Lower leg skin (tissue), 4 donors: ENCODE measurements around the gene MORC4. TPM values are rescaled to one million over a fixed set of nuclear protein-coding genes. Genes with fewer than 3 reads are reported as not detected.

Experiments used
- DNase-seq, 2 donors: peaks; one replicate each; pipeline ENCODE4 v3.0.0-alpha.2; 2019; ENCODE audit warnings: low spot score in 2 of 2
- H3K4me3 ChIP-seq: fragments of 200-600 bp; sonication (generic); 2 replicates; pipeline ENCODE4 v1.5.1; 2017; ENCODE audit warnings: mild to moderate bottlenecking, low read depth; ENCODE audit not compliant: poor library complexity, severe bottlenecking
- POLR2A ChIP-seq, 2 donors: fragments of 450-650 bp; IDR thresholded peaks; one replicate each; pipeline ENCODE4 v1.6.1; 2016 to 2017; ENCODE audit warnings: antibody characterized with exemption in 2 of 2, mild to moderate bottlenecking in 1 of 2, moderate library complexity in 1 of 2
- WGBS, 2 donors: methylation state at CpG; one replicate each; pipeline ENCODE4 v1.1.5; 2018; 5-methylcytosine and 5-hydroxymethylcytosine counted together
- intact Hi-C: fragments of 100-400 bp; cut with DNase I; formaldehyde crosslinking; loops from one replicate; pipeline ENCODE4 v1.15.0; 2023; ENCODE audit warnings: low total_unique reads
- total RNA-seq, 4 donors: library from RNA; depleted of rRNA; stranded (reverse); fragments of >200 nt; gene quantifications; one replicate each; pipeline ENCODE4 v1.1.0, GENCODE V29; 2016
- TF ChIP-seq, protein P1 (sequence below), 3 donors: fragments of 450-650 bp; IDR thresholded peaks; one replicate each; pipeline ENCODE4 v1.5.1; 2016; ENCODE audit warnings: antibody characterized with exemption in 3 of 3, mild to moderate bottlenecking in 3 of 3, moderate library complexity in 2 of 3

Gene MORC4
- total RNA-seq, 4 donors from 2014 or later: 19.9 to 27.3 (median 23.7) TPM

DNA sequence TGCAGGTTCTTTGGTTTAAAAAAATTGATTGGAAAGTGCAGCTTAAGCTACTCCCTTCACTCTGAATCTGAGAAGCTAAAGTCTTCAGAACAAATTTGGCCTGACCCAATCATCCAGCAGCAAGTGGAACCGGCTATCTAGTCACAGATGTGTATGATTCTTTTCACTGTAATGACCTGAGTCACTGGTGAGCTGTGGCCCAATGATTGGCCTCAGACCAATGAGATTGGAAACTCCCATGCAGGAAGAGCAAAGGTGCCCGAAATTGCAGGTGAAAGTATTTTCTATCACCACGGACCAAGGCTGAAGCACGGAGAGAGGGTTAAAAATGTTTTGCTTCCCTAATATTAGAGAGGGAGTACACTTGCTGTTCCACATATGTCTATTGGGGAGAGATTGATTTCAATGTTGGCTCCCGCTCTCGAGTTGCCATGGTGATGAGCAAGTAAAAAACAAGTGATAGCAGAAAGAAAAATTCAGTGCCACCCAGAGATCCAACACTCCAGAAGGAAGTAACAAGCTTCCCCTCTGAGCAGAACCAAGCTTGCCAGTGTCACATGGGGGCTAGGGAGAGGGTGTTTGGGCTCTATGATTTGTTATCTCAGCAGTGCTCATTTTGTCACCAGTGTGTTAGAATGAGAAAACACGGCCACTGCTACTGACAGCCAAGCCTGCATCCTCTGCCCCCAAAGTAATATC, 108.1 kb downstream of the MORC4 start:
- H3K4me3 ChIP-seq: no peak overlapping the region
- no peak for DNase-seq
- TF ChIP-seq, protein P1, sequence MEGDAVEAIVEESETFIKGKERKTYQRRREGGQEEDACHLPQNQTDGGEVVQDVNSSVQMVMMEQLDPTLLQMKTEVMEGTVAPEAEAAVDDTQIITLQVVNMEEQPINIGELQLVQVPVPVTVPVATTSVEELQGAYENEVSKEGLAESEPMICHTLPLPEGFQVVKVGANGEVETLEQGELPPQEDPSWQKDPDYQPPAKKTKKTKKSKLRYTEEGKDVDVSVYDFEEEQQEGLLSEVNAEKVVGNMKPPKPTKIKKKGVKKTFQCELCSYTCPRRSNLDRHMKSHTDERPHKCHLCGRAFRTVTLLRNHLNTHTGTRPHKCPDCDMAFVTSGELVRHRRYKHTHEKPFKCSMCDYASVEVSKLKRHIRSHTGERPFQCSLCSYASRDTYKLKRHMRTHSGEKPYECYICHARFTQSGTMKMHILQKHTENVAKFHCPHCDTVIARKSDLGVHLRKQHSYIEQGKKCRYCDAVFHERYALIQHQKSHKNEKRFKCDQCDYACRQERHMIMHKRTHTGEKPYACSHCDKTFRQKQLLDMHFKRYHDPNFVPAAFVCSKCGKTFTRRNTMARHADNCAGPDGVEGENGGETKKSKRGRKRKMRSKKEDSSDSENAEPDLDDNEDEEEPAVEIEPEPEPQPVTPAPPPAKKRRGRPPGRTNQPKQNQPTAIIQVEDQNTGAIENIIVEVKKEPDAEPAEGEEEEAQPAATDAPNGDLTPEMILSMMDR (IDR thresholded peaks at IDR 0.05): no peak
- TF ChIP-seq POLR2A (IDR thresholded peaks at IDR 0.05): no peak
- 56 to 57% methylated on average over 6 to 7 of the region's 7 CpGs for WGBS, 2 donors
- intact Hi-C loops: no loop called here

Other genes starting within 250 kb of the MORC4 start
- gene TBC1D8B, start 197.5 kb downstream of the MORC4 start, total RNA-seq: 1 to 10 TPM; 1.8 to 3.0 (median 2.3) TPM
- not detected for gene RIPPLY1, start 96.9 kb downstream of the MORC4 start, total RNA-seq
- not detected for gene CLDN2, start 79.8 kb downstream of the MORC4 start, total RNA-seq
- gene RBM41, start 118.6 kb upstream of the MORC4 start, total RNA-seq: 10 to 100 TPM; 10.5 to 23.5 (median 19.7) TPM
- gene NUP62CL, start 206.2 kb upstream of the MORC4 start, total RNA-seq: 1 to 10 TPM; 1.3 to 4.2 (median 2.6) TPM
- not detected for gene DNAAF6, start 206.4 kb upstream of the MORC4 start, total RNA-seq